Thyroid gland (tissue), 4 donors: Measurements from ENCODE around the gene ARNT2.

Source experiments
- POLR2A ChIP-seq, 2 donors: fragments of 450-650 bp; IDR thresholded peaks; one replicate each; pipeline ENCODE4 v1.6.1; 2017; ENCODE audit warnings: antibody characterized with exemption in 2 of 2, mild to moderate bottlenecking in 2 of 2, moderate library complexity in 1 of 2
- TF ChIP-seq, protein P1 (sequence below), 6 experiments: fragments of 200-600 bp in 3 of 6; fragments of 450-650 bp in 3 of 6; sonication (generic) in 3 of 6; IDR thresholded peaks; one replicate each; pipeline ENCODE4 v1.5.1; 2016 to 2019; ENCODE audit warnings: antibody characterized with exemption in 6 of 6, mild to moderate bottlenecking in 2 of 6, inconsistent platforms in 1 of 6, moderate library complexity in 1 of 6

DNA sequence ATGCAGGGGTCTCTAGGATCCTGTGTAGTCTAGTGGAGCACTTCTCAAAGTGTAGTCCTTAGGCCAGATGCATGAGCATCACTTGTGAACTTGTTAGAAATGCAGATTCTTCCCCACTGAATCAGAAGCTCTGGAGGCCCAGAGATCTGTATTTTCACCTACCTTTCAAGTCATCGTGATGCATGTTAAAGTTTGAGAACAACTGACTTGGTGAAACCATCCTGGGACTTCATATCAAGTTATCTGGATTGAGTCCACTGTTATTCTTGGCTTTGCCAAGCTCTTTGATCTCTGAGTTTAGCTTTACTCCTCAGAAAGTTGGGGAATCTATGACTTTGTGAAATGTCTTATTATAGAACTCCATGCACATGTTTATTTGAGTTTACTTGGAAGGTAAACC lies 78.5 kb downstream of the ARNT2 start:
- TF ChIP-seq, protein P1, sequence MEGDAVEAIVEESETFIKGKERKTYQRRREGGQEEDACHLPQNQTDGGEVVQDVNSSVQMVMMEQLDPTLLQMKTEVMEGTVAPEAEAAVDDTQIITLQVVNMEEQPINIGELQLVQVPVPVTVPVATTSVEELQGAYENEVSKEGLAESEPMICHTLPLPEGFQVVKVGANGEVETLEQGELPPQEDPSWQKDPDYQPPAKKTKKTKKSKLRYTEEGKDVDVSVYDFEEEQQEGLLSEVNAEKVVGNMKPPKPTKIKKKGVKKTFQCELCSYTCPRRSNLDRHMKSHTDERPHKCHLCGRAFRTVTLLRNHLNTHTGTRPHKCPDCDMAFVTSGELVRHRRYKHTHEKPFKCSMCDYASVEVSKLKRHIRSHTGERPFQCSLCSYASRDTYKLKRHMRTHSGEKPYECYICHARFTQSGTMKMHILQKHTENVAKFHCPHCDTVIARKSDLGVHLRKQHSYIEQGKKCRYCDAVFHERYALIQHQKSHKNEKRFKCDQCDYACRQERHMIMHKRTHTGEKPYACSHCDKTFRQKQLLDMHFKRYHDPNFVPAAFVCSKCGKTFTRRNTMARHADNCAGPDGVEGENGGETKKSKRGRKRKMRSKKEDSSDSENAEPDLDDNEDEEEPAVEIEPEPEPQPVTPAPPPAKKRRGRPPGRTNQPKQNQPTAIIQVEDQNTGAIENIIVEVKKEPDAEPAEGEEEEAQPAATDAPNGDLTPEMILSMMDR (IDR thresholded peaks at IDR 0.05), result no peak
- no peak for TF ChIP-seq POLR2A (IDR thresholded peaks at IDR 0.05)
